Omental fat pad (tissue), 4 donors: Measurements from ENCODE around the gene CLCN2. TPM values are rescaled to one million over a fixed set of nuclear protein-coding genes. Genes with fewer than 3 reads are reported as not detected.

Source experiments
- ATAC-seq: fragments of 150-250 bp; one replicate; pipeline ENCODE4 v1.9.1; 2016; ENCODE audit warnings: mild to moderate bottlenecking, moderate library complexity; ENCODE audit not compliant: low FRiP score
- DNase-seq: peaks from one replicate; pipeline ENCODE4 v3.0.0-alpha.2; 2019; ENCODE audit warnings: low spot score
- total RNA-seq, 4 donors: library from RNA; depleted of rRNA; stranded (reverse); fragments of >200 nt; gene quantifications; one replicate each; pipeline ENCODE4 v1.1.0, GENCODE V29; 2016
- TF ChIP-seq, protein P1 (sequence below), 3 donors: fragments of 450-650 bp; IDR thresholded peaks; one replicate each; pipeline ENCODE4 v1.5.1; 2016 to 2017; ENCODE audit warnings: antibody characterized with exemption in 3 of 3, mild to moderate bottlenecking in 3 of 3, moderate library complexity in 2 of 3

Gene CLCN2
- total RNA-seq, 4 donors from 2014 or later, result 2.1 to 8.4 (median 3.8) TPM

DNA sequence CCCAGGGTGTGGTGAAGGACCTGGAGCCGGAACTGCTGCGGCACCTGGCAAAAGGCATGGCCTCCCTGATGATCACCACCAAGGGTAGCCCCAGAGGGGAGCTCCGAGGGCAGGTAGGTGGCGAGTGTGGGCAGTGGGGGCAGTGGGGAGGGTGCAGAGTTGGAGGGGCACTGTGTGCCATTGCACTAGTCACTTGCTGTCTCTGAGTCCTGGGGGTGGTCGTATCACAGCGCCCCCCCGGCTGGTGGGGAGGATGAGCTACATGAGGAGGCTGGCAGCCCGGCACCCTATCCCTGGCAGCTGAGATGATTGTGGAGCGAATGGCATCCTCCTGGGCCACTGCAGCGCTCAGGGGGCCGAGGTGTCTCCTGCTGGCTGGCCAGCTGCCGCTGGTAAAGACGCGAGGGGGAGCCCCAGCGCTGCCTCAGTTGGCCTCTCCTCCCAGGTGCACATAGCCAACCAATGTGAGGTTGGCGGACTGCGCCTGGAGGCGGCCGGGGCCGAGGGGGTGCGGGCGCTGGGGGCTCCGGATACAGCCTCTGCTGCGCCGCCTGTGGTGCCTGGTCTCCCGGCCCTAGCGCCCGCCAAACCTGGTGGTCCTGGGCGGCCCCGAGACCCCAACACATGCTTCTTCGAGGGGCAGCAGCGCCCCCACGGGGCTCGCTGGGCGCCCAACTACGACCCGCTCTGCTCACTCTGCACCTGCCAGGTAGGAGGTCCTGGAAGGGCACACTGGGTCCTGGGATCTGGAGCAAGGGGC lies 24.8 kb upstream of the CLCN2 start:
- TF ChIP-seq, protein P1, sequence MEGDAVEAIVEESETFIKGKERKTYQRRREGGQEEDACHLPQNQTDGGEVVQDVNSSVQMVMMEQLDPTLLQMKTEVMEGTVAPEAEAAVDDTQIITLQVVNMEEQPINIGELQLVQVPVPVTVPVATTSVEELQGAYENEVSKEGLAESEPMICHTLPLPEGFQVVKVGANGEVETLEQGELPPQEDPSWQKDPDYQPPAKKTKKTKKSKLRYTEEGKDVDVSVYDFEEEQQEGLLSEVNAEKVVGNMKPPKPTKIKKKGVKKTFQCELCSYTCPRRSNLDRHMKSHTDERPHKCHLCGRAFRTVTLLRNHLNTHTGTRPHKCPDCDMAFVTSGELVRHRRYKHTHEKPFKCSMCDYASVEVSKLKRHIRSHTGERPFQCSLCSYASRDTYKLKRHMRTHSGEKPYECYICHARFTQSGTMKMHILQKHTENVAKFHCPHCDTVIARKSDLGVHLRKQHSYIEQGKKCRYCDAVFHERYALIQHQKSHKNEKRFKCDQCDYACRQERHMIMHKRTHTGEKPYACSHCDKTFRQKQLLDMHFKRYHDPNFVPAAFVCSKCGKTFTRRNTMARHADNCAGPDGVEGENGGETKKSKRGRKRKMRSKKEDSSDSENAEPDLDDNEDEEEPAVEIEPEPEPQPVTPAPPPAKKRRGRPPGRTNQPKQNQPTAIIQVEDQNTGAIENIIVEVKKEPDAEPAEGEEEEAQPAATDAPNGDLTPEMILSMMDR (IDR thresholded peaks at IDR 0.05), result no peak
- DNase-seq, result no peak
- ATAC-seq, result no peak

DNA sequence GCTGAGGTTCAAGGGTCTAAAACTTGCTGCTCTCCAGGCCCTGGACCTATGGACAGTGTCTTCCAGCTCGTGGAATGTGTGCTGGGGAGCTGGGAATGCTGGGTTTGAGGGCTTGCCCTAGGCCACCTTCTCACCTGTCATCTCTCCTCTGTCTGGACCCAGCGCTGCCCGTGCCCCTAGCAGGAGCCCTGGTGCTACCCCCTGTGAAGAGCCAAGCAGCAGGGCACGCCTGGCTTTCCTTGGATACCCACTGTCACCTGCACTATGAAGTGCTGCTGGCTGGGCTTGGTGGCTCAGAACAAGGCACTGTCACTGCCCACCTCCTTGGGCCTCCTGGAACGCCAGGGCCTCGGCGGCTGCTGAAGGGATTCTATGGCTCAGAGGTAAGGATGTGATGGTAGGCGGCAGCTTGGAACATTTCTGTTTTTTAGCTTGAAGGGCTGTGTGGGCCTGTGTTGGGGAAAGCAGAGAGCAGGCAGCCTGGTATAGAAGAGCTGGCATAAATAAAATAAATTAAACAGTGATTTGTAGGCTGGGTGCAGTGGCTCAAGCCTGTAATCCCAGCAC lies 23.5 kb upstream of the CLCN2 start:
- ATAC-seq, result no peak
- TF ChIP-seq, protein P1 (IDR thresholded peaks at IDR 0.05), result no peak

DNA sequence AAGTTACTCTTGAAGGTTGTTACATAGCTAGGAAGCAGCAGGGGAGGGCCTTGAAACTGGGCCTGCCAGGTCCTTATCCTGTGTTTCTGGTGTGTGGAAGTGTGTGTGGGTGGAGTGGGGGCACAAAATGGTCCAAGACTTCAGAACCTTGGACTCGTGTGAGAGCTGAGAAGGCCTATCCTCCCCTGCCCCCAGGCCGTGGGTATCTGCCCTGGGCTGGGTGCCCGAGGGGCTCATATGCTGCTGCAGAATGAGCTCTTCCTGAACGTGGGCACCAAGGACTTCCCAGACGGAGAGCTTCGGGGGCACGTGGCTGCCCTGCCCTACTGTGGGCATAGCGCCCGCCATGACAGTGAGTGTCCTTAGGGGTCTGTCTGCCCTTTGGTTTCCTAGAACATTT lies 22.9 kb upstream of the CLCN2 start:
- DNase-seq (no peak), ATAC-seq (no peak)
- TF ChIP-seq, protein P1 (IDR thresholded peaks at IDR 0.05), result no peak

More for the DNA sequence above, 23.5 kb upstream of the CLCN2 start:
- DNase-seq, result no peak

DNA sequence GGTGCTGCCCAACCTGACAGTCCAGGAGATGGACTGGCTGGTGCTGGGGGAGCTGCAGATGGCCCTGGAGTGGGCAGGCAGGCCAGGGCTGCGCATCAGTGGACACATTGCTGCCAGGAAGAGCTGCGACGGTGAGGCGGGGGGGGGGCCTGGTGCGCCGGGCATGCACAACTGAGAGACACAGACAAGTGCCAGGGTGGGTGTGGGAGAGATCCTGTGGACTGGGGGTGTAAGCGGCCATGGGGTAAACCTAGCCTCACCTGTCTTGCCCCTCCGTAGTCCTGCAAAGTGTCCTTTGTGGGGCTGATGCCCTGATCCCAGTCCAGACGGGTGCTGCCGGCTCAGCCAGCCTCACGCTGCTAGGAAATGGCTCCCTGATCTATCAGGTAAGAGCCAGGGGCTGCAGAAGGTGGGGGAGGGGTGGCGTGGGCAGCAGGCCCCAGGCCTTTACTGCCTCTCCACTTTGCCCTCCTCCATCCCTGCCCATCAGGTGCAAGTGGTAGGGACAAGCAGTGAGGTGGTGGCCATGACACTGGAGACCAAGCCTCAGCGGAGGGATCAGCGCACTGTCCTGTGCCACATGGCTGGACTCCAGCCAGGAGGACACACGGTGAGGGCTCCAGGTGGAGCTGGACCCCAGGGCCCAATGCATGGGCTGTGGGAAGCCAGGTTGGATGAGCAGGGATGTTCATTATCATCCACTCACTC lies 21.8 kb upstream of the CLCN2 start:
- TF ChIP-seq, protein P1 (IDR thresholded peaks at IDR 0.05), result no peak
- no peak for DNase-seq
- ATAC-seq, result no peak

DNA sequence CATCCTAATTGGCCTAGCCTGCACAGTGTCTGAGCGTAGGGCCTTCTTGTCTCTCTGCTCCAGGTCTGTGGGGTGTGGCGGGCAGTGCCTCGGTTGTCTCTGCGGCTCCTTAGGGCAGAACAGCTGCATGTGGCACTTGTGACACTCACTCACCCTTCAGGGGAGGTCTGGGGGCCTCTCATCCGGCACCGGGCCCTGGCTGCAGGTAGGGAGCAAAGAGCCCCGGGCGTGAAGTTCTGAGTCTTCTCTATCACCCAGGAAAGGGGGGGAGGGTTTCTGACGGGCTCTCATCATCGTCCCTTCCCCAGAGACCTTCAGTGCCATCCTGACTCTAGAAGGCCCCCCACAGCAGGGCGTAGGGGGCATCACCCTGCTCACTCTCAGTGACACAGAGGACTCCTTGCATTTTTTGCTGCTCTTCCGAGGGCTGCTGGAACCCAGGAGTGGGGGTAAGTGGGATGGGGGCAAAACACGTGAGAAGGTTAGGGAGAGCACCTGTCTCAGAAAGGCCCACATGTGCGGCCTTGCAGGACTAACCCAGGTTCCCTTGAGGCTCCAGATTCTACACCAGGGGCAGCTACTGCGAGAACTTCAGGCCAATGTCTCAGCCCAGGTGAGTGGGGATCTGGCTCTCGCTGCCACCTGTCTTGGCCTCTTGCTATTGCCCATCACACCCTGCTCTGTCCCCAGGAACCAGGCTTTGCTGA lies 21.1 kb upstream of the CLCN2 start:
- DNase-seq (no peak), ATAC-seq (no peak)
- TF ChIP-seq, protein P1 (IDR thresholded peaks at IDR 0.05), result no peak

DNA sequence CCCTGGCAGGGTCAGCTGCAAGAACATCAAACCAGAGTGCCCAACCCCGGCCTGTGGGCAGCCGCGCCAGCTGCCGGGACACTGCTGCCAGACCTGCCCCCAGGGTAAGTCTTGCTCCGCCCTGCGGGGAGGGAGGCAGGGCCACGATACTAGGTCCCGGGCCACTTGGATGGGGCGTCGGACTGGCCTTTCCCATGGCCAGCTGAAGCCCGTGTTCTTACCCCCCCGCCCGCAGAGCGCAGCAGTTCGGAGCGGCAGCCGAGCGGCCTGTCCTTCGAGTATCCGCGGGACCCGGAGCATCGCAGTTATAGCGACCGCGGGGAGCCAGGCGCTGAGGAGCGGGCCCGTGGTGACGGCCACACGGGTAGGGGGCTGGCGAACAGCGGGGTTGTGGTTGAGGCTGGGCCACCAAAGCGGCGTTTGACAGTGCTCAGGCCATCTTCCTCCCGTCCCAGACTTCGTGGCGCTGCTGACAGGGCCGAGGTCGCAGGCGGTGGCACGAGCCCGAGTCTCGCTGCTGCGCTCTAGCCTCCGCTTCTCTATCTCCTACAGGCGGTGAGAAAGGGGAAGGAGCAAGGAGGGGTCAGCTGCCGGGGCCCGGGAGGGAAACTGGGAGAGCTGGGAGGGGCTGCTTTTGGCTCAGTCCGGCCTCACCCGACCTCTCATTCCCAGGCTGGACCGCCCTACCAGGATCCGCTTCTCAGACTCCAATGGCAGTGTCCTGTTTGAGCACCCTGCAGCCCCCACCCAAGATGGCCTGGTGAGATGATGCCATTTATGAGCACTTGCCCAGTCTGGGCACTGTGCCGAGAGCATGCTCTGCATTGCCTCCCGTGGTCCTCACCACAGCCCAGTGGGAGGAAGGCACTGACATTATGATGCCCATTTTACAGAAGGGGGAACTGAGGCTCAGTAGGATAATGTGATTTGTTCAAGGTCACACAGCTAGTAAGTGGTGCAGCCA lies 20.1 kb upstream of the CLCN2 start:
- DNase-seq (no peak), ATAC-seq (no peak)
- TF ChIP-seq, protein P1 (IDR thresholded peaks at IDR 0.05), result no peak
